Activated CD8-positive, alpha-beta T cell treated with anti-CD3 and anti-CD28 coated beads for 36 hours (primary cell): ENCODE measurements around the gene WFDC5. TPM values are rescaled to one million over a fixed set of nuclear protein-coding genes. Genes with fewer than 3 reads are reported as not detected.

Experiments used
- ATAC-seq: fragments of 200-7000 bp; cut with Tn5 transposase; one replicate; pipeline ENCODE4 v1.10.0; 2021; ENCODE audit warnings: mild to moderate bottlenecking, moderate library complexity
- CTCF ChIA-PET: fragments of 350-600 bp; sonication (Branson Sonifier 250); formaldehyde crosslinking; loops from one replicate; lab custom pipeline; 2021; ENCODE audit warnings: antibody characterized with exemption; lab: Charles Lee
- POLR2A ChIA-PET: fragments of 350-600 bp; sonication (Branson Sonifier 250); formaldehyde crosslinking; loops from one replicate; lab custom pipeline; 2021; ENCODE audit warnings: antibody characterized with exemption; lab: Charles Lee
- DNase-seq: peaks from one replicate; pipeline ENCODE4 v3.0.0-alpha.2; 2020
- H3K27ac Mint-ChIP-seq: one replicate; pipeline ENCODE4 v1.8.0; 2021; ENCODE audit warnings: mild to moderate bottlenecking, mixed read lengths
- H3K27me3 Mint-ChIP-seq: one replicate; pipeline ENCODE4 v1.8.0; 2021; ENCODE audit warnings: mixed read lengths
- H3K36me3 Mint-ChIP-seq: one replicate; pipeline ENCODE4 v1.8.0; 2021; ENCODE audit warnings: low read depth, mixed read lengths
- H3K4me1 Mint-ChIP-seq: one replicate; pipeline ENCODE4 v1.8.0; 2021; ENCODE audit warnings: low read depth, mixed read lengths
- H3K4me3 Mint-ChIP-seq: one replicate; pipeline ENCODE4 v1.8.0; 2021; ENCODE audit warnings: mild to moderate bottlenecking, moderate library complexity, mixed read lengths
- H3K9me3 Mint-ChIP-seq: one replicate; pipeline ENCODE4 v1.8.0; 2021; ENCODE audit warnings: mixed read lengths
- intact Hi-C: fragments of 100-400 bp; cut with micrococcal nuclease; formaldehyde crosslinking; loops from one replicate; pipeline ENCODE4 v1.10.0; 2022
- total RNA-seq, 2 experiments: library from RNA; stranded (reverse); gene quantifications; one replicate each; pipeline ENCODE4 v1.2.3, GENCODE V29; 2021
- TF ChIP-seq, protein P1 (sequence below): fragments of 200-600 bp; IDR thresholded peaks from one replicate; pipeline ENCODE4 v1.8.0; 2022; ENCODE audit warnings: antibody characterized with exemption, mild to moderate bottlenecking

WFDC5 gene
- total RNA-seq, 2 experiments from 2014 or later = not detected

DNA sequence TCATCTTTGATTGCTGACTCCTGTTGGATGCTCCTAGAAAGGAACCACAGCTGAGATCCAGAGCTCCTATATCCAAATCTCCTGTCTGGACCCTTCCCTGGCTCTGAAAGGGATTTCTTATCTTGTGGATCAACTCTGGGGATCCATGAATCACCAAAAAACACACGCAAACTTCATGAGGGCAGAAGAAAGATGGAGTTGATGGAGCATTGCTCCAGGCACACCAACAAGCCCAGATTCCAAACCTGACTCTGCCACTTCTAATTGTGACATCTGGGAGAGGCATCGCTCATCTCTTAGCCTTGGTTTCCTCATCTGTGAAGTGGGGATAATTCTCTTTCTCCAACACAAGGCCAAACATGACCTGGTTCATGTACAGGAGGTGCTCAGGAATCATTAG, 20.8 kb downstream of the WFDC5 start:
- TF ChIP-seq, protein P1, sequence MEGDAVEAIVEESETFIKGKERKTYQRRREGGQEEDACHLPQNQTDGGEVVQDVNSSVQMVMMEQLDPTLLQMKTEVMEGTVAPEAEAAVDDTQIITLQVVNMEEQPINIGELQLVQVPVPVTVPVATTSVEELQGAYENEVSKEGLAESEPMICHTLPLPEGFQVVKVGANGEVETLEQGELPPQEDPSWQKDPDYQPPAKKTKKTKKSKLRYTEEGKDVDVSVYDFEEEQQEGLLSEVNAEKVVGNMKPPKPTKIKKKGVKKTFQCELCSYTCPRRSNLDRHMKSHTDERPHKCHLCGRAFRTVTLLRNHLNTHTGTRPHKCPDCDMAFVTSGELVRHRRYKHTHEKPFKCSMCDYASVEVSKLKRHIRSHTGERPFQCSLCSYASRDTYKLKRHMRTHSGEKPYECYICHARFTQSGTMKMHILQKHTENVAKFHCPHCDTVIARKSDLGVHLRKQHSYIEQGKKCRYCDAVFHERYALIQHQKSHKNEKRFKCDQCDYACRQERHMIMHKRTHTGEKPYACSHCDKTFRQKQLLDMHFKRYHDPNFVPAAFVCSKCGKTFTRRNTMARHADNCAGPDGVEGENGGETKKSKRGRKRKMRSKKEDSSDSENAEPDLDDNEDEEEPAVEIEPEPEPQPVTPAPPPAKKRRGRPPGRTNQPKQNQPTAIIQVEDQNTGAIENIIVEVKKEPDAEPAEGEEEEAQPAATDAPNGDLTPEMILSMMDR = no peak
- peaks cover 9% of the 10 kb centered on the region for H3K36me3 Mint-ChIP-seq
- ChIA-PET CTCF (interaction anchor here (0.9 to 8.8 kb wide), 9 partner anchors 12 to 279 kb away, joined by 3 to 137 read pairs (median 18); no protein-coding TSS in a partner anchor), POLR2A (interaction anchor here (1.0 kb wide), 1 partner anchor 11 kb away, joined by 3 read pairs; no protein-coding TSS in a partner anchor)
- H3K4me3 Mint-ChIP-seq = no peak overlapping the region
- intact Hi-C loops = no loop called here
- peaks cover 18% of the 10 kb centered on the region for H3K27me3 Mint-ChIP-seq
- DNase-seq (no peak), ATAC-seq (no peak)
- no peak overlapping the region for H3K27ac Mint-ChIP-seq
- H3K4me1 Mint-ChIP-seq = peaks cover 9% of the 10 kb centered on the region
- no peaks in the 10 kb centered on the region for H3K9me3 Mint-ChIP-seq

DNA sequence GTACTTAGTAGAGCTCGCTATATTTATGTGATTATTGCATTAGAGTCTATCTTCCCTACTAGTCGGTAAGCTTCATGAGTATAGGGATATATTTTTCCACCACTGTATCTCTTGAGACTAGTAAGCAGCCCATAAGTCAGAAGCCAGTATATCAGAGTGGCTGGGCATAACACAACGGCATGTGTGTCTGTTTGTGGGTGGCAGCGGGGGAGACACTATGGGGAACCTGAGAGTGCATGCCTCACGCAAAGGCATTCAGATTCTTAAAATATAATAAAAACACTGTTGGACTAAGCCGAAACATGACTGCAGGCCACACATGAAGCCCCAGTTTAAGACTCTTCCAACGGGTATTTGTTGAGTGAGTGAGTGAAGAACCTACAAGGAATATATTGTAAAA, 22.1 kb downstream of the WFDC5 start:
- TF ChIP-seq, protein P1 = no peak
- ChIA-PET POLR2A (no interaction called here), CTCF (interaction anchor here (1.0 to 8.8 kb wide), 5 partner anchors 19 to 82 kb away, joined by 3 to 137 read pairs (median 11); no protein-coding TSS in a partner anchor)
- DNase-seq (no peak), ATAC-seq (no peak)
- H3K9me3 Mint-ChIP-seq = no peaks in the 10 kb centered on the region
- no peak overlapping the region for H3K27ac Mint-ChIP-seq
- no peak overlapping the region for H3K4me3 Mint-ChIP-seq
- H3K4me1 Mint-ChIP-seq = peaks cover 7% of the 10 kb centered on the region
- H3K36me3 Mint-ChIP-seq = peaks cover 14% of the 10 kb centered on the region
- H3K27me3 Mint-ChIP-seq = peaks cover 9% of the 10 kb centered on the region
- intact Hi-C loops = no loop called here

DNA sequence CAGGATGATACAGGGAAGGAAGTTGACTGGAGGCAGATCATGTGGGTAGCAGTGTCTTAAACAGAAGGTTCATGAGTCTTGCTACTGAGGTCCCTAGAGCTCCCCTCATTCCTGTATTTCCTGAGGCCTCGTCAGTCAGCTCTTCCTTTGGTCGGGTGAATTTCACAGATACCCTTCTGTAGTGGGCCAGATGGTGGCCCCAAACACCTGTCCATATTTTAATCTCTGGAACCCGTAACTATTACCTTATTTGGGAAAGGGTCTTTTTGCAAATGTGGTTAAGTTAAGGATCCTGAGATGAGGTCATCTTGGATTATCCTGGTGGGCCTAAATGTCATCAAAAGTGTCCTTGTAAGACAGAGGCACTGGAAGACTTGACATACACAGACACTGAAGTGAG, 23.6 kb downstream of the WFDC5 start:
- Mint-ChIP-seq H3K9me3 (no peaks in the 10 kb centered on the region), H3K27ac (no peak overlapping the region), H3K4me3 (no peak overlapping the region), H3K36me3 (peaks cover 21% of the 10 kb centered on the region), H3K27me3 (no peaks in the 10 kb centered on the region), H3K4me1 (peaks cover 3% of the 10 kb centered on the region)
- intact Hi-C loops = no loop called here
- CTCF ChIA-PET = interaction anchor here (1.5 to 8.8 kb wide), 3 partner anchors 22 to 80 kb away, joined by 3 to 137 read pairs (median 11); no protein-coding TSS in a partner anchor
- POLR2A ChIA-PET = no interaction called here
- ATAC-seq = no peak
- DNase-seq = no peak
- TF ChIP-seq, protein P1 = no peak

DNA sequence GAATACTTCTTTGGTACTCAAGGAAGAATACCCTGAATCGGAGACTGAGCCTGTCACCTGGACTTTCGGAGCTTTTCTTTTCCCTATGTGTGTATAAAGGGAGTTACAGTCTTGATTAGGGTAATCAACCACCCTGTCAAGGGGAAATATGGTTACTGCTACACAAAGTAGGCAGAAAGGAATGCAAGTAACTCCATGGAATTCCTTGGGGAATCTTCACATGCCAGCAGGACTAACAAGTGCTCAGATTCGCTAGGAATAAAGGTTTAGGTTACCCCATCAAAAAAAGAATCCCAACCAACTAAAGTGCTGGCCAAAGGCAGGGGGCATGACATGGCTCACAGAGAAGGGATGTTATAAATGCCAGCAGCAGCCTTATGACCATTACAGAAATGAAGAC, 24.5 kb downstream of the WFDC5 start:
- H3K36me3 Mint-ChIP-seq = peaks cover 30% of the 10 kb centered on the region

DNA sequence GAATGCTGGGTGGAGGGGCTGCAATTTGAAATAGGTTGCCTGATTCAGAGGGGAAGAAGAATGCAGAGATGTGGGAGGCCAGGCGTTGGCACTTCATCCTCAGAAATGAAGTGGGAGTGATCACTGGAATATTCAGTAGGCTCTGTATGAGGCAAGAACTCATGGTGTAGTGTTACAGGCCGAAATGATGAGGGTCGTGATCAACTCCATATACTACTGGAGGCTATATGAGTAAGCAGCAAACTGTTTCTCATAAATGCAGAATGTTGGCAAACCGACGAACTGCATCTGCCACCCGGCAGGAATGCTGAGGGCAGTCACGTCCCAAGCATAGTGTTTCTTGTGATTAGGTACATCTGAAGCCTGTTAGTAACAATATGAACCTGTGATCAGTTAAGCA, 26.7 kb downstream of the WFDC5 start:
- DNase-seq = no peak
- no peaks in the 10 kb centered on the region for H3K27me3 Mint-ChIP-seq
- TF ChIP-seq, protein P1 = no peak
- intact Hi-C loops = no loop called here
- no peak overlapping the region for H3K4me3 Mint-ChIP-seq
- ChIA-PET POLR2A (no interaction called here), CTCF (interaction anchor here (2.2 to 3.9 kb wide), 2 partner anchors 8 to 24 kb away, joined by 6 to 28 read pairs; no protein-coding TSS in a partner anchor)
- no peak for ATAC-seq
- H3K27ac Mint-ChIP-seq = no peak overlapping the region
- H3K36me3 Mint-ChIP-seq = peaks cover 46% of the 10 kb centered on the region
- no peaks in the 10 kb centered on the region for H3K9me3 Mint-ChIP-seq
- H3K4me1 Mint-ChIP-seq = peaks cover 2% of the 10 kb centered on the region

More for the DNA sequence above, 24.5 kb downstream of the WFDC5 start:
- Mint-ChIP-seq H3K9me3 (no peaks in the 10 kb centered on the region), H3K27me3 (no peaks in the 10 kb centered on the region), H3K4me1 (peaks cover 2% of the 10 kb centered on the region), H3K27ac (no peak overlapping the region), H3K4me3 (no peak overlapping the region)
- DNase-seq (no peak), ATAC-seq (no peak)
- TF ChIP-seq, protein P1 = no peak
- POLR2A ChIA-PET = no interaction called here
- CTCF ChIA-PET = interaction anchor here (8.8 kb wide), 1 partner anchor 47 kb away, joined by 137 read pairs; no protein-coding TSS in a partner anchor
- intact Hi-C loops = no loop called here
